IMR-90 (cell line): ENCODE results near the gene MEGF9. TPM values are rescaled to one million over a fixed set of nuclear protein-coding genes. Genes with fewer than 3 reads are reported as not detected.

Source experiments
- ATAC-seq: fragments of 200-7000 bp; cut with Tn5 transposase; 2 replicates; pipeline ENCODE4 v1.9.1; 2020; ENCODE audit warnings: low read depth, mild to moderate bottlenecking, moderate library complexity
- BruUV-seq: library from RNA; stranded (reverse); fragments of 400-500 nt; replicated peaks from 2 replicates; lab custom pipeline; 2021; lab: Mats Ljungman, UMichigan
- CTCF ChIA-PET: fragments of 300-600 bp; formaldehyde crosslinking; extraction: SDS; loops from one replicate; lab custom pipeline; 2021; ENCODE audit warnings: antibody characterized with exemption; lab: Yijun Ruan, JAX
- POLR2A ChIA-PET: fragments of 300-600 bp; sonication (Branson Sonifier 250); formaldehyde crosslinking; loops from one replicate; lab custom pipeline; 2022; ENCODE audit warnings: antibody characterized with exemption; ENCODE audit not compliant: unreplicated experiment; lab: Charles Lee
- DNase-seq: peaks from one replicate; pipeline ENCODE4 v3.0.0; 2013
- H2AFZ ChIP-seq: replicated peaks from 2 replicates; pipeline ENCODE3; 2013; ENCODE audit warnings: low read length, mild to moderate bottlenecking; ENCODE audit not compliant: poor library complexity
- H2AK5ac ChIP-seq: 2 replicates; pipeline ENCODE4 v1.6.1; 2013; ENCODE audit warnings: low read depth, low read length, inconsistent platforms
- H2AK9ac ChIP-seq: replicated peaks from 2 replicates; pipeline ENCODE3; 2013; ENCODE audit warnings: mild to moderate bottlenecking, low read depth, low read length, moderate library complexity; ENCODE audit not compliant: poor library complexity
- H2BK120ac ChIP-seq: 2 replicates; pipeline ENCODE4 v1.6.1; 2013; ENCODE audit warnings: low read depth, low read length, inconsistent platforms
- H2BK15ac ChIP-seq: 3 replicates; pipeline ENCODE4 v1.6.1; 2013; ENCODE audit warnings: low read depth, low read length, inconsistent platforms
- H2BK20ac ChIP-seq: 2 replicates; pipeline ENCODE4 v1.6.1; 2013; ENCODE audit warnings: low read depth, mild to moderate bottlenecking, inconsistent platforms, low read length, moderate library complexity
- H2BK5ac ChIP-seq: 2 replicates; pipeline ENCODE4 v1.6.1; 2013; ENCODE audit warnings: mild to moderate bottlenecking, low read depth, low read length, inconsistent platforms; ENCODE audit not compliant: poor library complexity, severe bottlenecking
- H3K14ac ChIP-seq: replicated peaks from 2 replicates; pipeline ENCODE4 v1.6.1; 2013; ENCODE audit warnings: low read depth, low read length, inconsistent platforms
- H3K18ac ChIP-seq: 2 replicates; pipeline ENCODE4 v1.6.1; 2013; ENCODE audit warnings: low read depth, low read length, control low read depth
- H3K23ac ChIP-seq: 2 replicates; pipeline ENCODE4 v1.6.1; 2013; ENCODE audit warnings: low read depth, low read length, inconsistent platforms
- H3K27ac ChIP-seq: 2 replicates; pipeline ENCODE4 v1.5.1; 2013; ENCODE audit warnings: mild to moderate bottlenecking, control low read depth, low read length; ENCODE audit not compliant: insufficient read depth
- H3K27me3 ChIP-seq: 2 replicates; pipeline ENCODE4 v1.6.1; 2013; ENCODE audit warnings: low read length; ENCODE audit not compliant: control insufficient read depth, insufficient read depth
- H3K36me3 ChIP-seq: 2 replicates; pipeline ENCODE4 v1.6.1; 2013; ENCODE audit warnings: low read length, mixed read lengths; ENCODE audit not compliant: control insufficient read depth, insufficient read depth
- H3K4ac ChIP-seq: 2 replicates; pipeline ENCODE4 v1.6.1; 2013; ENCODE audit warnings: low read depth, low read length, inconsistent platforms
- H3K4me1 ChIP-seq: 2 replicates; pipeline ENCODE4 v1.6.1; 2013; ENCODE audit warnings: low read length, mixed read lengths; ENCODE audit not compliant: control insufficient read depth, insufficient read depth
- H3K4me2 ChIP-seq: 2 replicates; pipeline ENCODE4 v1.6.1; 2013; ENCODE audit warnings: low read depth, mild to moderate bottlenecking, control low read depth, low read length, moderate library complexity
- H3K4me3 ChIP-seq: 2 replicates; pipeline ENCODE4 v1.5.1; 2013; ENCODE audit warnings: low read depth, mild to moderate bottlenecking, control low read depth, low read length, moderate library complexity; ENCODE audit not compliant: insufficient read depth
- H3K56ac ChIP-seq: 2 replicates; pipeline ENCODE4 v1.6.1; 2013; ENCODE audit warnings: low read length, inconsistent platforms; ENCODE audit not compliant: insufficient read depth; ENCODE audit errors: extremely low read depth
- H3K79me1 ChIP-seq, 2 experiments: 2 replicates each; pipeline ENCODE4 v1.6.1; 2013; ENCODE audit warnings: low read length in 2 of 2, inconsistent platforms in 1 of 2, low read depth in 1 of 2
- H3K9ac ChIP-seq: 2 replicates; pipeline ENCODE4 v1.6.1; 2013; ENCODE audit warnings: low read depth, low read length, control low read depth
- H3K9me1 ChIP-seq: 2 replicates; pipeline ENCODE4 v1.6.1; 2013; ENCODE audit warnings: low read length, inconsistent platforms; ENCODE audit not compliant: insufficient read depth
- H3K9me3 ChIP-seq: 2 replicates; pipeline ENCODE4 v1.6.1; 2013; ENCODE audit warnings: low read length; ENCODE audit not compliant: control insufficient read depth, insufficient read depth
- H4K20me1 ChIP-seq: 2 replicates; pipeline ENCODE4 v1.6.1; 2013; ENCODE audit warnings: low read length, inconsistent platforms; ENCODE audit not compliant: insufficient read depth
- H4K5ac ChIP-seq: 2 replicates; pipeline ENCODE4 v1.6.1; 2013; ENCODE audit warnings: mild to moderate bottlenecking, low read depth, low read length, control low read depth
- H4K8ac ChIP-seq, 2 experiments: 2 replicates each; pipeline ENCODE4 v1.6.1; 2013; ENCODE audit warnings: low read depth in 2 of 2, low read length in 2 of 2, control low read depth in 1 of 2, inconsistent platforms in 1 of 2
- H4K91ac ChIP-seq: 2 replicates; pipeline ENCODE4 v1.6.1; 2013; ENCODE audit warnings: low read depth, low read length, inconsistent platforms; ENCODE audit not compliant: insufficient read depth
- BHLHE40 ChIP-seq: fragments of 150-350 bp; IDR thresholded peaks from 2 replicates; pipeline ENCODE4 v1.6.1; 2016; ENCODE audit warnings: mild to moderate bottlenecking, low read depth, low read length
- CEBPB ChIP-seq: IDR thresholded peaks from 2 replicates; pipeline ENCODE4 v1.6.1; 2012; ENCODE audit warnings: low read depth, low read length, improper control_type of control experiment
- CHD1 ChIP-seq: IDR thresholded peaks from 2 replicates; pipeline ENCODE4 v1.6.1; 2012; ENCODE audit warnings: low read depth, low read length, improper control_type of control experiment
- CTCF ChIP-seq: conservative IDR thresholded peaks from 2 replicates; pipeline ENCODE4 v1.5.1; 2012; ENCODE audit warnings: mild to moderate bottlenecking, low read depth, low read length, improper control_type of control experiment
- ELK1 ChIP-seq: fragments of 150-350 bp; IDR thresholded peaks from 2 replicates; pipeline ENCODE4 v1.6.1; 2016; ENCODE audit warnings: low read depth, mild to moderate bottlenecking, low read length, moderate library complexity, borderline replicate concordance
- FOS ChIP-seq: fragments of 150-350 bp; IDR thresholded peaks from 2 replicates; pipeline ENCODE4 v1.6.1; 2016; ENCODE audit warnings: low read depth, low read length
- MAFK ChIP-seq: IDR thresholded peaks from 2 replicates; pipeline ENCODE4 v1.6.1; 2012; ENCODE audit warnings: low read depth, low read length, improper control_type of control experiment
- MAZ ChIP-seq: IDR thresholded peaks from 2 replicates; pipeline ENCODE4 v1.6.1; 2012; ENCODE audit warnings: low read depth, mild to moderate bottlenecking, low read length, improper control_type of control experiment, moderate library complexity, borderline replicate concordance
- MXI1 ChIP-seq: IDR thresholded peaks from 2 replicates; pipeline ENCODE4 v1.6.1; 2012; ENCODE audit warnings: low read depth, mild to moderate bottlenecking, low read length, moderate library complexity, borderline replicate concordance
- NFE2L2 ChIP-seq: fragments of 150-350 bp; IDR thresholded peaks from 2 replicates; pipeline ENCODE4 v1.6.1; 2016; ENCODE audit warnings: low read depth, mild to moderate bottlenecking, low read length
- POLR2A ChIP-seq: IDR thresholded peaks from 2 replicates; pipeline ENCODE4 v1.6.1; 2012; ENCODE audit warnings: mild to moderate bottlenecking, low read depth, low read length
- RAD21 ChIP-seq: IDR thresholded peaks from 2 replicates; pipeline ENCODE4 v1.6.1; 2012; ENCODE audit warnings: low read length, improper control_type of control experiment
- RCOR1 ChIP-seq: IDR thresholded peaks from 2 replicates; pipeline ENCODE4 v1.6.1; 2012; ENCODE audit warnings: mild to moderate bottlenecking, low read length, improper control_type of control experiment; ENCODE audit not compliant: insufficient replicate concordance
- RFX5 ChIP-seq: IDR thresholded peaks from 2 replicates; pipeline ENCODE4 v1.8.0; 2012; ENCODE audit warnings: low read depth, mild to moderate bottlenecking, low read length, moderate library complexity
- SMC3 ChIP-seq: fragments of 150-350 bp; IDR thresholded peaks from 2 replicates; pipeline ENCODE4 v1.6.1; 2016; ENCODE audit warnings: low read depth, mild to moderate bottlenecking, antibody characterized with exemption, low read length, moderate library complexity
- dilution Hi-C: fragments of 300-500 bp; cut with HindIII; formaldehyde crosslinking; loops from one replicate; pipeline ENCODE4 v1.14.3; 2018; ENCODE audit warnings: low sequenced_read_pairs; ENCODE audit not compliant: unreplicated experiment
- in situ Hi-C: fragments of 300-500 bp; cut with MboI; formaldehyde crosslinking; loops from 3 replicates; pipeline ENCODE4 v1.14.3; 2019; ENCODE audit warnings: low sequenced_read_pairs, inconsistent platforms, mixed read lengths
- intact Hi-C: fragments of 100-400 bp; cut with micrococcal nuclease; formaldehyde crosslinking; loops from 2 replicates; pipeline ENCODE4 v1.10.0; 2022
- polyA plus RNA-seq, 3 experiments: library from polyadenylated mRNA; depleted of rRNA; stranded (reverse); fragments of >200 nt; gene quantifications; 2 replicates each; pipeline ENCODE4 v1.2.3, GENCODE V29; 2012; ENCODE audit warnings: low replicate concordance in 1 of 3
- total RNA-seq: library from RNA; depleted of rRNA; stranded (reverse); fragments of >200 nt; gene quantifications from 2 replicates; pipeline ENCODE4 v1.2.3, GENCODE V29; 2012
- TF ChIP-seq, protein P1 (sequence below): fragments of 150-350 bp; IDR thresholded peaks from 2 replicates; pipeline ENCODE4 v1.6.1; 2017; ENCODE audit warnings: mild to moderate bottlenecking, antibody characterized with exemption, low read length, low read depth

The MEGF9 gene
- total and polyA plus RNA-seq, 2 of the 4 experiments (the other 2 are of a cell fraction), result 3.4 TPM

GRCh38 chr9:120630333-120630732 lies 83.9 kb downstream of the MEGF9 start:
- peaks cover 4% of the 10 kb centered on the region; the same call in 1 of the 2 replicates for H4K20me1 ChIP-seq
- no peak overlapping the region for H3K18ac ChIP-seq
- peaks cover 6% of the 10 kb centered on the region; the same call in 1 of the 2 replicates for H3K9me1 ChIP-seq
- H3K4me1 ChIP-seq, result no peaks in the 10 kb centered on the region
- H4K5ac ChIP-seq, result no peak overlapping the region
- no peak overlapping the region for H2BK120ac ChIP-seq
- no peak overlapping the region for H3K27ac ChIP-seq
- H3K9me3 ChIP-seq, result no peaks in the 10 kb centered on the region
- H3K4me3 ChIP-seq, result no peak overlapping the region
- no peak overlapping the region for H3K4ac ChIP-seq
- no peak overlapping the region for H2BK5ac ChIP-seq
- H3K56ac ChIP-seq, result no peak overlapping the region
- peaks cover 0 to 7% of the 10 kb centered on the region in 2 experiments; a peak in 1 of 4 replicates for H3K79me1 ChIP-seq
- in situ Hi-C loops, result no loop called here
- no peak overlapping the region for H2BK20ac ChIP-seq
- TF ChIP-seq ELK1 (no peak), NFE2L2 (no peak), RFX5 (no peak), MXI1 (no peak), MAFK (no peak), SMC3 (no peak), CHD1 (no peak), CEBPB (no peak), CTCF (no peak), FOS (no peak), RCOR1 (no peak), BHLHE40 (no peak), RAD21 (no peak), MAZ (no peak), POLR2A (no peak)
- TF ChIP-seq, protein P1, sequence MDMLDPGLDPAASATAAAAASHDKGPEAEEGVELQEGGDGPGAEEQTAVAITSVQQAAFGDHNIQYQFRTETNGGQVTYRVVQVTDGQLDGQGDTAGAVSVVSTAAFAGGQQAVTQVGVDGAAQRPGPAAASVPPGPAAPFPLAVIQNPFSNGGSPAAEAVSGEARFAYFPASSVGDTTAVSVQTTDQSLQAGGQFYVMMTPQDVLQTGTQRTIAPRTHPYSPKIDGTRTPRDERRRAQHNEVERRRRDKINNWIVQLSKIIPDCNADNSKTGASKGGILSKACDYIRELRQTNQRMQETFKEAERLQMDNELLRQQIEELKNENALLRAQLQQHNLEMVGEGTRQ, result no peak
- H2AK5ac ChIP-seq, result no peak overlapping the region
- H2BK15ac ChIP-seq, result no peak overlapping the region
- H2AK9ac ChIP-seq, result no peak overlapping the region
- H3K27me3 ChIP-seq, result no peaks in the 10 kb centered on the region
- intact Hi-C loops, result no loop called here
- no peak overlapping the region for H4K8ac ChIP-seq
- H3K36me3 ChIP-seq, result no peaks in the 10 kb centered on the region
- dilution Hi-C loops, result no loop called here
- H3K23ac ChIP-seq, result no peak overlapping the region
- no peak overlapping the region for H4K91ac ChIP-seq
- ATAC-seq, result no peak
- BruUV-seq, result no TSS peak
- no peak overlapping the region for H3K14ac ChIP-seq
- no peak overlapping the region for H3K4me2 ChIP-seq
- no peak overlapping the region for H2AFZ ChIP-seq
- H3K9ac ChIP-seq, result no peak overlapping the region
- CTCF ChIA-PET, result no interaction called here
- POLR2A ChIA-PET, result no interaction called here
- no peak for DNase-seq
